Nasal cavity respiratory epithelium epithelial cell of viscerocranial mucosa (primary cell): ENCODE results near the gene GALNT12. TPM values are rescaled to one million over a fixed set of nuclear protein-coding genes. Genes with fewer than 3 reads are reported as not detected.

Experiments used
- total RNA-seq: library from RNA; depleted of rRNA; stranded (reverse); fragments of >200 nt; gene quantifications from 2 replicates; pipeline ENCODE4 v1.2.3, GENCODE V29; 2014

Gene GALNT12, protein sequence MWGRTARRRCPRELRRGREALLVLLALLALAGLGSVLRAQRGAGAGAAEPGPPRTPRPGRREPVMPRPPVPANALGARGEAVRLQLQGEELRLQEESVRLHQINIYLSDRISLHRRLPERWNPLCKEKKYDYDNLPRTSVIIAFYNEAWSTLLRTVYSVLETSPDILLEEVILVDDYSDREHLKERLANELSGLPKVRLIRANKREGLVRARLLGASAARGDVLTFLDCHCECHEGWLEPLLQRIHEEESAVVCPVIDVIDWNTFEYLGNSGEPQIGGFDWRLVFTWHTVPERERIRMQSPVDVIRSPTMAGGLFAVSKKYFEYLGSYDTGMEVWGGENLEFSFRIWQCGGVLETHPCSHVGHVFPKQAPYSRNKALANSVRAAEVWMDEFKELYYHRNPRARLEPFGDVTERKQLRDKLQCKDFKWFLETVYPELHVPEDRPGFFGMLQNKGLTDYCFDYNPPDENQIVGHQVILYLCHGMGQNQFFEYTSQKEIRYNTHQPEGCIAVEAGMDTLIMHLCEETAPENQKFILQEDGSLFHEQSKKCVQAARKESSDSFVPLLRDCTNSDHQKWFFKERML
- 0.34 and 4.3 TPM in 2 replicates for total RNA-seq

DNA sequence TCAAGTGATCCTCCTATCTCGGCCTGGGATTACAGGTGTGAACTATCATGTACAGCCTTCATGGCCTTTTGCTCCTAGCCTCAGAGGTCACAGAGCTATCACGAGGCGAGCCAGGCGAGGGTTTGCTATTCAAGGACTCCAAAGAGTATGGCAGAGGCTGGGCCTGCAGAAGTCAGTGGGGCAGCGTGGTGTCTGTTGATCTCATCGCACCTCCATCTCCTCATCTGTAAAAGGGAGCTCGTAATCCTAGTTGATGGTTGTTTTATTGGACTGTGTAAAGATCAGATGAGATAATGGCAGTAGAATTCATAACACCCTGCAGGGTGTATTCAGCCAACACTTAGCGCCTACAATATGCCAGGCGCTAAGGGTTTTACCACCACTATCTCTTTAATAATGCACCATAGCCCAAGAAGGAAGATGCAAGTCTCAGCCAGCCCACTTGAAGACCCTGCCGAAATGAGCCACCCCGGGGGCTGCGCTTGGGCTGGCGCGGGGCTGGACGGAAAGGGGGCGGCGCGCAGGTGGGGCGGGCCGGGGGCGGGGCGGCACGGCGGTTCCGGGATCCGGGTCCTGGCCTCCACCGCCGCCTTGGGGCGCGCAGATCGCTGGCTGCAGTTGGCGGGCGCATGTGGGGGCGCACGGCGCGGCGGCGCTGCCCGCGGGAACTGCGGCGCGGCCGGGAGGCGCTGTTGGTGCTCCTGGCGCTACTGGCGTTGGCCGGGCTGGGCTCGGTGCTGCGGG is at the start of gene GALNT12:
GALNT12 (plus strand) TSS at position 601 of the 744 bp plus-strand sequence; CDS start at position 630, 29 bp downstream.

DNA sequence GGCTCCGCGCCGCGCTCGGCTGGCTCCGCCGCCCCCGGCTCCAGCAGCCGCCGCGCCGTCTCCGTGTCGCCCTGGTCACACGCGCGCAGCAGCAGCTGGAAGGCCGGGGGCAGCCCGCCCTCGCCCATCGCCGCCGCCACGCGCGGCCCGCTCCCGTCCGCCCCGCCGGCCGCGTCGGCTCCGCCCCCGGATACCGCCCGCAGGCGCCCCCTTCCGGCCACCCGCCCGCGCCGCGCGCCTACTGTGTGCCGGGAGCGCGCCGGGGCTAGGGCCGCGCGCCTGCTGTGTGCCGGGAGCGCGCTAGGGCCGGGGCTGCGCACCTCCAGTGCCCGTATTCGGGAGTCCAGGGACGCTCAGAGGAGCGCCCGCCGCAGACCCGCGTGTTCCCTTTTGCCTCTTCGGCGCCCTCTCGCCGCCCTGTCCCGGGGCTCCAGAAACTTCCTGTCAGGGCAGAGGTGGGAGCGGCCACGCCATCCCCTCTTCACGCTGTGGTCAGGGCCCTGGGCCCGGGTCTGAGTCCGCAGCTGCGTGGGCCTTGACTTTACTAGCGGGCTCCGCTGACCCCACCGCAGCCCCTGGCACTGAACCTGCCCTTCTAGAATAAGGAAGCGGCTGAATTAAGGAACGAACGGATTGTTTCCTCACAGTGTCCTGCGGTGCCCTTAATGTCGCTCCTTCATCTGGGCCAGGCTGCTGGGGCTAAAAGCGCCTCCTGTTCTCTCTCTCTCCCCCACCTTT is 10.9 kb upstream of the GALNT12 start, which contains the start of gene ANKS6:
ANKS6 (minus strand) TSS at position 192 of the 738 bp plus-strand sequence; CDS start at position 128, 64 bp downstream.

Other genes with a start within 250 kb of the GALNT12 start
- gene GABBR2, start 98.7 kb upstream of the GALNT12 start, total RNA-seq: under 0.01 TPM in 2 replicates
- gene ANKS6, start 11.1 kb upstream of the GALNT12 start, total RNA-seq: 16.1 and 23.0 TPM in 2 replicates
- 0.07 TPM in 1 of 2 replicates, not detected in the other for gene COL15A1, start 136.2 kb downstream of the GALNT12 start, total RNA-seq